NCI-H226 (cell line): ENCODE results near the gene OLAH.
"Not testable (repeated sequence)": the region's sequence is repeated elsewhere in the genome, so short reads cannot be mapped to it uniquely, and the experiment has no call there.

Experiments used
- DNase-seq: peaks from one replicate; pipeline ENCODE4 v3.0.0-alpha.2; 2015

Gene OLAH

DNA sequence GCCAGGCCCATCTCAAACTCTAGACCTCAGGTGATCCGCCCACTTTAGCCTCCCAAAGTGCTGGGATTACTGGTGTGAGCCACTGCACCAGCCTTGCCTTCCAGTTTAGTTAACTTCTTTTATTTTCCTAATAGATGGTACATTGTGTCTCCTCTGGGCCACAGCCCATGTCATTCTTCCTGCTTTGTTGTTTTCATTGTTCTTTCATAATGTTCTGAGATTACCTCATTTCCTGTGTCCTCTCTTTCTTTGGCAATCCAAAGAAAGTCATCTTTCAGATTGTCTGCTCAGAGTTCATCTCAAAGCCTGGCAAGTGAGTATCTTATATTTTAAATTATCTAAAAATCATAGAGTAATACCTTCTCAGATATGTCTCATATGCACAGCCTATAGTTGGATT is at the start of gene OLAH:
TSS of gene OLAH (plus strand) at position 270 of the 400 bp plus-strand sequence. CDS start 3,346 bp downstream, outside the sequence.
- no peak for DNase-seq

DNA sequence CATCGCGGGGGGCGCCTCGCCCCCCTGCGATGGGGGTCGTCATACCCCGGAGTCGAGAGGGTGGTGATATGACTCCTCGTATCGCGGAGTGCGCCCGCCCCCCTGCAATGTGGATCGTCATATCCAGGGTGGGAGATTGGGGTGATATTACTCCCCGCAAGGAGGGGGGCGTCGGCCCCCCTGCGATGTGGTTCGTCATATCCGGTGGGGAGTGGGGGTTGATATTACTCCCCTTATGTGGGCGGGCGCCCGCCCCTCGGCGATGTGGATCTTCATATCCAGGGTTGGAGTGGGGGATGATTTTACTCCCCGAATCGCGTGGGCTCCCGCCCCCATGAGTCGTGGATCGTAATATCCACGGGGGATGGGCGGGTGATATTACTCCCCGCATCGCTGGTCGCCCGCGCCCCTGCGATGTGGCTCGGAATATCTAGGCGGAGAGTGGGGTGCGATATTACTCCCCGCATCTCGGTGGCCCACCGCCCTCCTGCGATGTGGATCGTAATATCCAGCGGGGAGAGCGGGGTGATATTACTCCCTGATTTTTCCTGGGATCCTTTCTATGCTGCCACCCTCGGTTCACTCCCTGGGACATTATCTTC is 47.7 kb upstream of the OLAH start:
- no peak for DNase-seq

- not testable (repeated sequence) for DNase-seq
Measured at GRCh38 chr10:15013530-15013929, 30.2 kb upstream of the OLAH start.

GRCh38 chr10:15015451-15015850 is 28.3 kb upstream of the OLAH start:
- DNase-seq, result no peak

GRCh38 chr10:15020966-15021365 is 22.8 kb upstream of the OLAH start:
- DNase-seq, result not testable (repeated sequence)

GRCh38 chr10:15023079-15023478 is 20.7 kb upstream of the OLAH start:
- DNase-seq, result not testable (repeated sequence)

DNA sequence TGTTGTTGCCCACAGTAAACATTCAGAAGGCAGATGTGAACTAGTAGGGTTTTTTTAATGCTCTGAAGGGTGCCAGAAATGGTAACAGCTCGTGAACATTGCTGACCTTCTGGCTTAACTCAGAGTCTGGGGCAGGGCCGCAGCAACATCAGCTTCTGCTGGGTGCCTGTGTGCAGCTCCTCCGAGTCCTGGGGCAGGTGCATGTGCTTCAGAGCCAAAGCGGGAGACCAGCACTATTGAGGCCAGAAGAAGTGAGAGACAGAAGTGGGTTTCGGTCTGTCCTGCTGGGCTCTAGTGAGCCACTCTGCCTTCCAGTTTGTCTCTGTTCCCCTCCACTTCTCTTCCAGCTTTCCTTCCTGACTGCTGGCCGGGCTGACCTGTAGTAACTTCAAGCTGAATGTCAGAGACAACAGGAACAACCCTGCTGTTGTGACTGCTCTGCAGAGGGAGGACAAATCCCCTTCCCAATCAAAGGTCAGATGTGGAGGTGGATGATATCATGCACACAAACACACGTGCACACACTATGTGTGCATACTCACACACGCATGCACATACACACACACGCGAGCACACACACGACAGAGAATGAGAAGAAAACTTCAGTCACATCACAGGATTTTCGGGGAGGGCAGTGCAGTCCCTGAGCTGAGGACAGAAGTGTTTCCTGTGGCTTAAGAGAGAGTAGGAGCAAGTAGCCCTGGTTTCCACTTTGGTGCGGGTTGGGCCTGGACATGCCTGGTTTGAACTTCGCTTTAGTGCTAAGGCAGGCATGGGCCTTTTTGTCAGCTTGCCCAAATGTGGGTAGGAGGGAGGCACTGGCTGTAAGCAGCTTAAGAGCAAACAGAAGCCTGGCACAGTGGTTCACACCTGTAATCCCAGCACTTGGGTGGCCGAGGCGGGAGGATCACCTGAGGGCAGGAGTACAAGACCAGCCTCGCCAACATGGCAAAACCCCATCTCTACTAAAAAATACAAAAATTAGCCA is 19.4 kb upstream of the OLAH start:
- not testable (repeated sequence) for DNase-seq

GRCh38 chr10:15025040-15025439 is 18.7 kb upstream of the OLAH start:
- DNase-seq, result not testable (repeated sequence)

DNA sequence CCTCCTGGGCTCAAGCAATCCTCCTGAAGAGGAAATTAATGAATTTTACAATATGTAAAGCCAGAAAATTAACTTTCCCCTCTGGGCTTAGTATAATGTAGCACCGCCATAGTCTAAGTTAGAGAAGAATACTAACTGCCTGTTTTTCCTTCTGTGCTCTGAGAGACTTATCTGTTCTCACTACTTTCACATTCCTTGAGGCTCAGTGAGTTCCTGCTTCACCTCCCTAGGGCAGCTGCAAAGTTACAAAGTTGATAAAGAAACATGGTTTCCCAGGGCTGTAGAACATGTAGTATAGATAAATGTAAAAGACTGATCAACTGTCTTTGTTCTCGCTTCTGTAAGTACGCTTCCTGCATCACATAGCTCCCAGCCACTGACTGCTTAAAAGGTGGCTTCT is 16.0 kb upstream of the OLAH start:
- no peak for DNase-seq

GRCh38 chr10:15035385-15036301 is 8.1 kb upstream of the OLAH start:
- DNase-seq, result no peak

GRCh38 chr10:15037691-15038090 is 6.1 kb upstream of the OLAH start:
- DNase-seq, result no peak

GRCh38 chr10:15038416-15038815 is 5.3 kb upstream of the OLAH start:
- no peak for DNase-seq

DNA sequence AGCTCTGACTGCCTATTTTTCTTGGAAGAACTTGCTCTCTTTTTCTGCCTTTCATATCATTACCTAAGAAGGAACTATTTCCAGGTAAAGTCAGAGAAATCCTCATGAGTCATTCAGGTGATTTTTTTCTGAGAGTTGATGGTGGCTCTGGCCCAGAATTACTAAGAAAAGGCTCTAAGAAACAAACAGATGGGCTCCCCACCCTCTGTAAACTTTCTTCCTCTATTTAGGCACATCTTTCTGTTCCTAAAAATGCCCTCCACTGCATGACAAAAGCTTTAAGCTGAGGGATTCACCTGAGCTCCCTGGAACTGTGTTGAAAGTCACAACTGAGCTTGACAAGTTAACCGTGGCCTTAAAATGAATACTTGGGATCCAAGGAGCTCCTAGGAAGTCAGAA is 1.6 kb downstream of the OLAH start:
- DNase-seq, result no peak

GRCh38 chr10:15046626-15047025 is 2.9 kb downstream of the OLAH start:
- no peak for DNase-seq

DNA sequence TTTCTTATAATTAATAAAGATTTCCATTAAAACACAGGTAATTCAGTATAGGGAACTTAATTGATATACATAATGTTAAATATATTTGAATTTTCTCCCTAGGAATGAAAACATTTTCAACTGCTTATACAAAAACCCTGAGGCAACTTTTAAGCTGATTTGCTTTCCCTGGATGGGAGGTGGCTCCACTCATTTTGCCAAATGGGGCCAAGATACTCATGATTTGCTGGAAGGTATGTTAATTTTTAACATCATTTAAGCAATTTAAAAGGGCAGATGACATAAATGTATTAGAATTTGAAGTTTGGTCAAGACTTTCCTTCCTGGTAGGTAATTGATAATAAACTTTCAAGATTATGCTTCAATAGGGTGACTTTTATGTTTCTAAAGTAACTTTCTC is 5.8 kb downstream of the OLAH start:
- no peak for DNase-seq

- no peak for DNase-seq
Measured at GRCh38 chr10:15052121-15052520, 8.4 kb downstream of the OLAH start.

DNA sequence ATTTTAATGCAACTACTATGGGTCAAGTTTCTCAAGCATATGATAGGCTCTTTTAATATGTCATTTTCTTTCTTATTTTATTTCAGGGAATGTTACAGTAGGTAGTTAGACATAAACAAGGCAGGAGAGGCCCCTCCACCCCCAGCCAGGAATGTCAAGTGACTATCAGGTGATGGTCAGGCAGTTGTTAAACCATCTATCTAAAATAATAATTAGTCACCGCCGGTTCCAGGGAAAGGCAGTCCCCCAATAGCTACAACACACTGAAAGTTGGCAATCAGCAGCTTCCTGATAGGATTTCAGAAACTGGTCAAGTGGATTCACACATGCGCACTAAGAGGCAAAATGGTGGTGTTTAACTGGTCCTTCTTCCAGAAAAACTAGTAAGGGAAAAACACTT is 9.3 kb downstream of the OLAH start:
- no peak for DNase-seq

- DNase-seq, result no peak
Measured at GRCh38 chr10:15058689-15059088, 14.9 kb downstream of the OLAH start.

DNA sequence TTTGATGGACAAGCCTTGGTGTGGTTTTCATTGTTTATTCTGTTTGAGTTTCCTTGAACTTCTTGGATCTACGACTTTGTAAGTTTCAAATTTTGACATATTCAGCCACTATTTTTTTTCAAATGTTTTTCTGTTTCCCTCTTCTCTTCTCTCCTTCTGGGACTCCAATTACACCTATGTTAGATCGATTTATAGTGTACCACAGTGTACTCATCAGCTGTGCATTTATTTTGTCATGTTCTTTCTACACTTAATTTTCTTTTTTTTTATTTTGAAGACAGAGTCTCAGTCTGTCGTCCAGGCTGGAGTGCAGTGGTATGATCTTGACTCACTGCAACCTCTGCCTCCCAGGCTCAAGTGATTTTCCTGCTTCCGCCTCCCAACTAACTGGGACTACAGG is 16.2 kb downstream of the OLAH start:
- DNase-seq, result no peak

DNA sequence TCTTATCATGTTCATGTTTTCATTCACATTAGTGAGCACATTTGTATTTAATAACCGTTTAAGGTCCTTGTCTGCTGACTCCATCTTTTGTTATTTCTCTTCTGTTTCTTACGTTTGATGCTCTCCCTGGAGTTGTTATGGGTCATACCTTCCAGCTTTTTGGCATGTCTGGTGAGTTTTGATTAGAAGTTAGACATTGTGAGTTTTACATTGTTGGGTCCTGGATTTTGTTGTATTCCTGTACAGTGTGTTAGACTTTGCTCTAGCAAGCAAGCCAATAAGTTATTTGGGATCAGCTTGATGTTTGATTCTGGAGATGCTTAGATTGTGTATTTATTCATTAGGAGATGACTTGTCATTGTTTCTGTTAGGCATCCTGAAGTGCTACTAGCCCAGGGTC is 16.9 kb downstream of the OLAH start:
- DNase-seq, result no peak

GRCh38 chr10:15067154-15067553 is 23.4 kb downstream of the OLAH start:
- no peak for DNase-seq

GRCh38 chr10:15068802-15069201 is 25.1 kb downstream of the OLAH start:
- peak; percentile 32 for DNase-seq

GRCh38 chr10:15069230-15069629 is 25.5 kb downstream of the OLAH start:
- DNase-seq, result no peak
